ENCODE results near the gene PLXDC2.
A peak's percentile ranks its signal among the peaks of the same experiment; 100 is the strongest.

Gene PLXDC2

DNA sequence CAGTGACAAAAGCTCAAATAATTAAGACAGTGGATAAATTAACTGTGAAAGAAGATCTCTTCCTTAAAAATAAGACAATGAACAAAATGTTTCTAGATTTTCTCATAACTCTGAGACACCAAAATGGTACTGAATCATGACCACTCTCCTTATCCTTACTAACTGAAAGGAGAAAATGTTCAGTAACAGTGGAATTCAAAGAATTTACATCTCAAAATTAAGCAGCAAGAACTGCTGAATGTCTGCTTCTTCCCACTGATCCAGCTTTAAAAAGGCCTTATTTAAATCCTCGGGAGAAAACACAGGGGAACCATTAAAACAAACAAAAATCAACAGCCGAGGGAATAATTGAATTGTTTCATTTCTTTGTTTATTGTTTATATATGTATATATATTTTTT, 27.3 kb upstream of the PLXDC2 start:
- Histone ChIP-seq H3K36me3 (ENCODE audit: control insufficient read depth in 2 of 2, insufficient read depth in 2 of 2, low read length in 2 of 2) (no peaks in the 10 kb centered on the region), H3K27me3 (ENCODE audit: control insufficient read depth in 1 of 2, insufficient read depth in 2 of 2, low read length in 2 of 2) (no peaks in the 10 kb centered on the region), H3K4me1 (ENCODE audit: control insufficient read depth, insufficient read depth, low read length) (no peaks in the 10 kb centered on the region), H3K9ac (ENCODE audit: low read length in 2 of 2) (no peak overlapping the region), H3K4me3 (ENCODE audit: low read length in 2 of 2) (no peak overlapping the region), H3K9me3 (ENCODE audit: control insufficient read depth in 2 of 2, low read length in 2 of 2) (no peaks in the 10 kb centered on the region), H3K27ac (ENCODE audit: low read length) (no peak overlapping the region)

DNA sequence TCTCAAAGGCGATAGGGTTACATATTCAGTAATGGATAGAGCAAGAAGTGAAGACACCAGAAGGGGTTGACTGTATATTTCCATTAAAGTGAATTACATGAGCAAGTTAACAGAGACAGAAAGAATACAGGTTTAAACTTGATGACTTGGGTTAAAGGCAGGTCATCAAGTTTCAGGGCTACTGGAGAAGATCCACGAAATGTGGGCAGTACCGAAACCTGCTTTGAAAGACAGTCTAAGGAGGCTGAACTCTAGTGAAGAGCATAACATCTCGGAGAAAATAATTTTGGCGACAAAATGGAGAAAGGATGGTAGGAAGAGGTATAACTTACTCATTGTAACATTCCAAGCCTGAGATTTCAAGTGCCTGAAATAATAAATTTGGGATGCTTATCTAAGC, 26.6 kb upstream of the PLXDC2 start:
- Histone ChIP-seq H3K4me3 (ENCODE audit: low read length in 2 of 2) (no peak overlapping the region), H3K27ac (ENCODE audit: low read length) (no peak overlapping the region), H3K4me1 (ENCODE audit: control insufficient read depth, insufficient read depth, low read length) (no peaks in the 10 kb centered on the region), H3K9ac (ENCODE audit: low read length in 2 of 2) (no peak overlapping the region), H3K27me3 (ENCODE audit: control insufficient read depth in 1 of 2, insufficient read depth in 2 of 2, low read length in 2 of 2) (no peaks in the 10 kb centered on the region), H3K9me3 (ENCODE audit: control insufficient read depth in 2 of 2, low read length in 2 of 2) (no peaks in the 10 kb centered on the region), H3K36me3 (ENCODE audit: control insufficient read depth in 2 of 2, insufficient read depth in 2 of 2, low read length in 2 of 2) (no peaks in the 10 kb centered on the region)

DNA sequence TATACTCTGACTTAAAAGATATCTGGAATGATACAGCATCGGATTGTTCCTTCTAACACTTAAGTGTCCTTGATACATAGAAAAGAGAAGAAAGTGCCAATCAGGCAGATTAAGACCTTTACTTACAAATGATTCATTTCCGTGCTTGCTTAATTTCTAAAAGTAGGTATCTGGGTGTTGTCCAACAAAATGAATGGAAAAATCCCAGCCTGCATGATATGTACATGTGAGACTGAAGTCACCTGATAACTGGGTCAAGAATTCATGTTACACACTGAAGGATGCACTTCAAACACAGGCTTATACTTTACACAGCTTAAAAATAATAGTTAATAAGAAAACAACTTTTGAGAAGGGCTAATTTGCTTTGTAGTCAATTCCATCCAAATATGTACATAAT, 25.2 kb upstream of the PLXDC2 start:
- Histone ChIP-seq H3K9ac (ENCODE audit: low read length in 2 of 2) (no peak overlapping the region), H3K36me3 (ENCODE audit: control insufficient read depth in 2 of 2, insufficient read depth in 2 of 2, low read length in 2 of 2) (no peaks in the 10 kb centered on the region), H3K27me3 (ENCODE audit: control insufficient read depth in 1 of 2, insufficient read depth in 2 of 2, low read length in 2 of 2) (no peaks in the 10 kb centered on the region), H3K4me1 (ENCODE audit: control insufficient read depth, insufficient read depth, low read length) (no peaks in the 10 kb centered on the region), H3K4me3 (ENCODE audit: low read length in 2 of 2) (no peak overlapping the region), H3K27ac (ENCODE audit: low read length) (no peak overlapping the region), H3K9me3 (ENCODE audit: control insufficient read depth in 2 of 2, low read length in 2 of 2) (no peaks in the 10 kb centered on the region)

DNA sequence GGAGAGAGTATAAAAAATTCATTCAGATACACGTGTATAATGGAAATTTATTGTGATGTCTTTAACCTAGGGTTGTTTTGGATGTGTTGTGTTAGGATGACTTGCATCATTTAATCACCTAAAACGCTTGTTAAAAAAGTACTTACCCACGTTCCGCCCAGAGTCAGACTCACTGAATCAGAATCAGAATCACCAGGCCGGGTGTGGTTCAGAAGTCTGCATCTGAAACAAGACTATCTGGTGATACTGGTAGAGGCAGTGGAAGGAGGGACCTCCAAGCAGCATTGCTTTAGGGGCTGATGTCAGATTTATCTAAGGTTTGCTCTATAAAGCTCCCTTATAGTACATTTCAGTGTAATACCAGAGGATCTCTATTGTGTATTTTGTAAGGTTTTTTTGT, 20.5 kb upstream of the PLXDC2 start:
- Histone ChIP-seq H3K9ac (ENCODE audit: low read length in 2 of 2) (no peak overlapping the region), H3K27me3 (ENCODE audit: control insufficient read depth in 1 of 2, insufficient read depth in 2 of 2, low read length in 2 of 2) (no peaks in the 10 kb centered on the region), H3K4me3 (ENCODE audit: low read length in 2 of 2) (no peak overlapping the region), H3K9me3 (ENCODE audit: control insufficient read depth in 2 of 2, low read length in 2 of 2) (no peaks in the 10 kb centered on the region), H3K36me3 (ENCODE audit: control insufficient read depth in 2 of 2, insufficient read depth in 2 of 2, low read length in 2 of 2) (no peaks in the 10 kb centered on the region), H3K27ac (ENCODE audit: low read length) (no peak overlapping the region), H3K4me1 (ENCODE audit: control insufficient read depth, insufficient read depth, low read length) (no peaks in the 10 kb centered on the region)

DNA sequence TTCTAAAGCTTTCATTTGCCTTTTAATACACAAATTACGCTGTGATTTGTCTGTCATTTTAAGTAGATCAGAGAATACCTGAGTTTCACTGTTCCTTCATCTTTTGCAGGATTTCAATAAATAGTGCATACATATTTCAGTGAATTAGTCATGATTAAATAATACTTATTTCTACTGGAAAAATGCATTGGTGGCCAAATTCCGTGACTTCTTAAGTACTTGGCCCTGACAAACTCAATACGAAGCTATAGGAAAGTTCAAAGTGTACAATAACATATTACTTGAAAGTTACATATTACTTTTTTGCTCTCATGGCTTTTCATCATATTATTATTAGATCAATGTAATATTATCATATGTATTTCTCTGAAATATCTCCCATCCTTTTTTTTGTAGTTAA, 16.1 kb upstream of the PLXDC2 start:
- Histone ChIP-seq H3K9ac (ENCODE audit: low read length in 2 of 2) (no peak overlapping the region), H3K4me3 (ENCODE audit: low read length in 2 of 2) (no peak overlapping the region), H3K27ac (ENCODE audit: low read length) (no peak overlapping the region), H3K9me3 (ENCODE audit: control insufficient read depth in 2 of 2, low read length in 2 of 2) (peaks cover 0 to 5% of the 10 kb centered on the region in 2 donors), H3K4me1 (ENCODE audit: control insufficient read depth, insufficient read depth, low read length) (no peaks in the 10 kb centered on the region), H3K27me3 (ENCODE audit: control insufficient read depth in 1 of 2, insufficient read depth in 2 of 2, low read length in 2 of 2) (no peaks in the 10 kb centered on the region), H3K36me3 (ENCODE audit: control insufficient read depth in 2 of 2, insufficient read depth in 2 of 2, low read length in 2 of 2) (no peaks in the 10 kb centered on the region)

DNA sequence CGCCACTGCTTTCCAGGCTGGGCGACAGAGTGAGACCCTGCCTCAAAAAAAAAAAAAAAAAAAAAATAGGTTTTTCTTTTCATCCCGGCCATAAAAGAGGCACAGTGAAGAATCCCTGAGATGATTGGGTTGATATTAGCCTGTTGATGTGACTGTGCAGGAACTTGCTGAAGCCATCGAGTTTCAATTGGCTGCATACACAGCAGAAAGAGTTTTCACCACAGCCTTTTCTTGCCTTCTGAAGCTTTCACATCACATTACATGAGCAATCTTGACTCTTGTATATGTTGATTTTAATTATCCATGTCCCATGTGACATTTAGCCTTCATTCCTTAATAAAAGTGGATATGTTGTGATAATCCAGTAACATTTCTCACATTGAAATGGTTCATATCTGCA, 14.9 kb upstream of the PLXDC2 start:
- Histone ChIP-seq H3K27ac (ENCODE audit: low read length) (no peak overlapping the region), H3K4me1 (ENCODE audit: control insufficient read depth, insufficient read depth, low read length) (no peaks in the 10 kb centered on the region), H3K9me3 (ENCODE audit: control insufficient read depth in 2 of 2, low read length in 2 of 2) (peaks cover 0 to 5% of the 10 kb centered on the region in 2 donors), H3K27me3 (ENCODE audit: control insufficient read depth in 1 of 2, insufficient read depth in 2 of 2, low read length in 2 of 2) (no peaks in the 10 kb centered on the region), H3K9ac (ENCODE audit: low read length in 2 of 2) (no peak overlapping the region), H3K4me3 (ENCODE audit: low read length in 2 of 2) (no peak overlapping the region), H3K36me3 (ENCODE audit: control insufficient read depth in 2 of 2, insufficient read depth in 2 of 2, low read length in 2 of 2) (no peaks in the 10 kb centered on the region)

DNA sequence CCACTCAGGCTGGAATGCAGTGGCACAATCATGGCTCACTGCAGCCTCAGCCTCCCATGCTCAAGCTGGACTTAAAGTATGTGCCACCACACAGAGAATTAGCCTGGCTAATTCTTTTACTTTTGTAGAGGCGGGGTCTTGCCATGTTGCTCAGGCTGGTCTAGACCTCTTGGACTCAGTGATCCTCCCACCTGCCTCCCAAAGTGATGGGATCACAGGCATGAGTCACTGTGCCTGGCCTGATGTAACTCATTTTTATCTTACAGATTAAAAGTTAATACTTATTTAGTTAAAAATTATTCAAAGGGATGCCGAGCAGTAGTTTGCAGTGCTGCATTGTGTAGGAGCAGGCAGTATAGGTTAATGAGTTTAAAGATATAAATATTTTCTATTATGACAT, 12.6 kb upstream of the PLXDC2 start:
- Histone ChIP-seq H3K4me1 (ENCODE audit: control insufficient read depth, insufficient read depth, low read length) (no peaks in the 10 kb centered on the region), H3K27ac (ENCODE audit: low read length) (no peak overlapping the region), H3K4me3 (ENCODE audit: low read length in 2 of 2) (no peak overlapping the region), H3K27me3 (ENCODE audit: control insufficient read depth in 1 of 2, insufficient read depth in 2 of 2, low read length in 2 of 2) (no peaks in the 10 kb centered on the region), H3K36me3 (ENCODE audit: control insufficient read depth in 2 of 2, insufficient read depth in 2 of 2, low read length in 2 of 2) (no peaks in the 10 kb centered on the region), H3K9ac (ENCODE audit: low read length in 2 of 2) (no peak overlapping the region), H3K9me3 (ENCODE audit: control insufficient read depth in 2 of 2, low read length in 2 of 2) (peaks cover 0 to 5% of the 10 kb centered on the region in 2 donors)

DNA sequence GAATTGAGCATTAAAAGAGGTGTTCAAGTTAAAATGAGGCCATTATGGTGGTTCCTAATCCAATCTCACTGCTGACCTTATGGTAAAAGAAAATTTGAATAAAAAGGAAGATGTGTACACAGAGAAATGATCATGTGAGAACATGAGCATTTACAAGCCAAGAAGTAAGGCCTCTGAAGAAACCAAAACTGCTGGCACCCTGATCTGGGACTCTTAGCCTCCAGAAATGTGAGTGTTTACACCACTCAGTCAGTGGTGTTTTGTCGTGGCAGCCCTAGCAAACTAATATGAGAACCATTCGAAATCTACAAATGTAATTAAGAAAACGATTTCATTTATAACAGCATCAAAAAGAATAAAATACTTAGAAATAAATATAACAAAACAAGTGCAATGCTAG, 6.8 kb upstream of the PLXDC2 start:
- H3K9ac ChIP-seq (ENCODE audit: low read length in 2 of 2), result no peak overlapping the region
- H3K27ac ChIP-seq (ENCODE audit: low read length), result no peak overlapping the region
- no peak overlapping the region for H3K4me3 ChIP-seq (ENCODE audit: low read length in 2 of 2)
- peaks cover 0 to 4% of the 10 kb centered on the region in 2 donors for H3K9me3 ChIP-seq (ENCODE audit: control insufficient read depth in 2 of 2, low read length in 2 of 2)
- H3K4me1 ChIP-seq (ENCODE audit: control insufficient read depth, insufficient read depth, low read length), result no peaks in the 10 kb centered on the region
- H3K27me3 ChIP-seq (ENCODE audit: control insufficient read depth in 1 of 2, insufficient read depth in 2 of 2, low read length in 2 of 2), result no peaks in the 10 kb centered on the region
- H3K36me3 ChIP-seq (ENCODE audit: control insufficient read depth in 2 of 2, insufficient read depth in 2 of 2, low read length in 2 of 2), result no peaks in the 10 kb centered on the region

DNA sequence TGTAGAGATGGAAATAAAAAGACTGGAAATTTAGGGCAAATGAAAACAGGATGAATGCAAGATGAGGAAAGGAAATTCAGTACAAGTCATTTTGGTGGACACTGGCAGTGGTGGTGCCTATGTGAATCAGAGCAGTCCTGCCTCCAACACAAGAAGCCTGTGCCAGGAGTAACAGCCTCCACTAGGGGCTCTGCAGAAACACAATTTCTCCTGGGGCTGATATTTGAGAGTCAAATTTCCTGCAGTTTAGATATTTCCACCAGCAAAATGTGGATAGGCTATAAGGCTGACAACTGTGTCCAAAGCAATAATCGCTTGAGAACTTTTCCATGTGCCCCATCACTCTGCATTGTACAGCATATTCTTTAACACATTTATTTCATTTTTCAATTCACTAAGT, 4.7 kb upstream of the PLXDC2 start:
- H3K9me3 ChIP-seq (ENCODE audit: control insufficient read depth in 2 of 2, low read length in 2 of 2), result no peaks in the 10 kb centered on the region
- H3K27ac ChIP-seq (ENCODE audit: low read length), result no peak overlapping the region
- no peaks in the 10 kb centered on the region for H3K27me3 ChIP-seq (ENCODE audit: control insufficient read depth in 1 of 2, insufficient read depth in 2 of 2, low read length in 2 of 2)
- H3K36me3 ChIP-seq (ENCODE audit: control insufficient read depth in 2 of 2, insufficient read depth in 2 of 2, low read length in 2 of 2), result no peaks in the 10 kb centered on the region
- H3K4me3 ChIP-seq (ENCODE audit: low read length in 2 of 2), result no peak overlapping the region
- no peak overlapping the region for H3K9ac ChIP-seq (ENCODE audit: low read length in 2 of 2)
- H3K4me1 ChIP-seq (ENCODE audit: control insufficient read depth, insufficient read depth, low read length), result no peaks in the 10 kb centered on the region

DNA sequence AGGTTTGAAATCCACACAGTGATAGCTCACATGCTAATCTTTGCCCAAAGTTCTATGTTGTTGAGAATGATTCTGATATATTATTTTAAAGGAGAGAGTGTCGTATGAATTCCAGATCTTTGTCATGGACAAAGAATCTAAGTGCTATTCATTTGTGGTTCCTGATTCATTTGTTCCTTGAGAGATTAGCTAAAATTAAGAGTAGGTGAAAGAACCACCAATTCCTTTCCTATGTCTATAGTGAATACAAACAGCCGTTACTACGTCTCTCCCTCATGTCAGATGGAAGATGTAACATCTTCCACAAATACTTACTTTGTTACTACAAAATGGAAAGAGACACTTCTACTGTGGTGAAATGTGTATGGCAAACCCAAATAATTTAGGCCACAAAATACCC, 3.3 kb upstream of the PLXDC2 start:
- Histone ChIP-seq H3K27me3 (ENCODE audit: control insufficient read depth in 1 of 2, insufficient read depth in 2 of 2, low read length in 2 of 2) (no peaks in the 10 kb centered on the region), H3K4me1 (ENCODE audit: control insufficient read depth, insufficient read depth, low read length) (peaks cover 3% of the 10 kb centered on the region), H3K36me3 (ENCODE audit: control insufficient read depth in 2 of 2, insufficient read depth in 2 of 2, low read length in 2 of 2) (no peaks in the 10 kb centered on the region), H3K9ac (ENCODE audit: low read length in 2 of 2) (no peak overlapping the region), H3K9me3 (ENCODE audit: control insufficient read depth in 2 of 2, low read length in 2 of 2) (no peaks in the 10 kb centered on the region), H3K27ac (ENCODE audit: low read length) (no peak overlapping the region), H3K4me3 (ENCODE audit: low read length in 2 of 2) (no peak overlapping the region)

DNA sequence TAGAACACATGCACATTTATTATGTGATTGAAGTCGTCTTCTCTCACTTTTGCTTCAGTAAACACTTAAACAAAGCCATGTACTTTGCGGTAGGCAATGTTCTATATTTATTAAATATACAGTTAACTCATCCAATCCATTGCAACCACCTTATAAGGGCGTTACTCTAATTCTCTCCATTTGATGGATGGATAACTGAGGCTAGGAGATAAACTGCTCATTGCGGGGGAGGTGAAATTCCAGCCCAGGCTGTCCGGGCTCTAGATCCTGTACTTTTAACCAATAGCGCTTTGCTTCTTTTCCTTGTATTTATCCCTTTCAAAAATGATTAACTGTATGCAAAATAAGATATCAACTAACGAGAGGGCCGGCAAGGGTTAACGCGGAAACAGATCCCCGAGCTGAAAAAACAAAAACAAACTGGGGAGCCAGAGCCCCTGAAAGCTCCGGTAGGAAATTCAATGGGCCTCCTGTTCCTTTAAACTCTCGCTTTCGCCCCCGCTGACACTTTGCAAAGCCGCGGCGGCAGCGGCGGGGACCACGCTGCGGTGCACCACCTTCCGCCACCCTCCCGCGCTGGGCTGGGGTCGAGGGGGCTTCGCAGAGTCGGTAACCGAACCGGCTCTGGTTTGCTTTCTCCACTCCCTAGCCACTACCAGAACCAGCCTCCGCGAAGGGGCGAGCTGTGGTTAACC, 1.0 kb upstream of the PLXDC2 start:
- H3K4me1 ChIP-seq (ENCODE audit: control insufficient read depth, insufficient read depth, low read length), result peaks cover 3% of the 10 kb centered on the region
- H3K9ac ChIP-seq (ENCODE audit: low read length in 2 of 2), result peak overlapping the region; percentile 60 to 72
- peak overlapping the region; percentile 92 to 94 for H3K4me3 ChIP-seq (ENCODE audit: low read length in 2 of 2)
- no peaks in the 10 kb centered on the region for H3K9me3 ChIP-seq (ENCODE audit: control insufficient read depth in 2 of 2, low read length in 2 of 2)
- H3K27ac ChIP-seq (ENCODE audit: low read length), result peak overlapping the region; percentile 66
- no peaks in the 10 kb centered on the region for H3K27me3 ChIP-seq (ENCODE audit: control insufficient read depth in 1 of 2, insufficient read depth in 2 of 2, low read length in 2 of 2)
- no peaks in the 10 kb centered on the region for H3K36me3 ChIP-seq (ENCODE audit: control insufficient read depth in 2 of 2, insufficient read depth in 2 of 2, low read length in 2 of 2)
